Measurements from ENCODE around the gene NRL.
"Not testable (repeated sequence)": the region's sequence is repeated elsewhere in the genome, so short reads cannot be mapped to it uniquely, and the experiment has no call there.

NRL gene

GRCh38 chr14:24127673-24128072 lies 12.9 kb upstream of the NRL start:
- DNase-seq (ENCODE audit: low read depth in 2 of 3, low spot score in 2 of 3), result no peak

- no peak for DNase-seq (ENCODE audit: low read depth in 2 of 3, low spot score in 2 of 3)
These were observed 12.2 kb upstream of the NRL start for GRCh38 chr14:24126939-24127338.

GRCh38 chr14:24123424-24124417 lies 9.0 kb upstream of the NRL start:
- no peak for DNase-seq (ENCODE audit: low read depth in 2 of 3, low spot score in 2 of 3)

GRCh38 chr14:24122898-24123297 lies 8.1 kb upstream of the NRL start:
- no peak for DNase-seq (ENCODE audit: low read depth in 2 of 3, low spot score in 2 of 3)

DNA sequence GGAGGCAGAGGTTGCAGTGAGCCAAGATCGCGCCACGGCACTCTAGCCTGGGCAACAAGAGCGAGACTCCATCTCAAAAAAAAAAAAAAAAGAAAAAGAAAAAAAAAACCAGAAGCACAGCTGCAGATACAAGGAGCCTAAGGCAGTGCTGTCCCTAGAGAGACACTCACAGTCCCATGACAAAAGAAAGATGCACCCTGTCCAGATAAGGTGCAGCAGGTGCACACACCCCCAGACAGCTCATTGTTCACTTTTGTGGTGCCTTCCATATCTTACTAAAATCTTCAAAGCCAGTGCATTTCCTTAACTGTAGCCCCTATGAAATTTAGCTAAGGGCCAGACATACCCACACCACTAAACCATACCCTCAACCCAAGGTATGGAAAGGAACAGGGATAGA lies 7.7 kb upstream of the NRL start:
- DNase-seq (ENCODE audit: low read depth in 2 of 3, low spot score in 2 of 3), result no peak

DNA sequence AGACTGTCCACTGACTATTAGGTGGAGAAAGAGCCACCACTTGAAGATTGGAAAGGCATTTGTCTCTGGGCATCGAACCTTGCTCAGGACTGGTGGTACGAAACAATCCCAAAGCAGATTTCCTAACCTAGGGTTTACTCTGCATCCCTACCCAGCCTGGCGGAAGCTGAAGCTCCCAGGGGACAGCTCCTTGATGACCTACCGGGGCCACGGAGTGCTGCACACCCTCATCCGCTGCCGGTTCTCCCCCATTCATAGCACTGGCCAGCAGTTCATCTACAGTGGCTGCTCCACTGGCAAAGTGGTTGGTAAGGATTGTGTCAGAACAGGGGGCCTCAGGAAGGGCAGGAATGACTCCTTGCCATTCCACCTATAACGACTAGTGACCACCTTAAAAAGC lies 6.5 kb upstream of the NRL start:
- DNase-seq (ENCODE audit: low read depth in 2 of 3, low spot score in 2 of 3), result no peak

DNA sequence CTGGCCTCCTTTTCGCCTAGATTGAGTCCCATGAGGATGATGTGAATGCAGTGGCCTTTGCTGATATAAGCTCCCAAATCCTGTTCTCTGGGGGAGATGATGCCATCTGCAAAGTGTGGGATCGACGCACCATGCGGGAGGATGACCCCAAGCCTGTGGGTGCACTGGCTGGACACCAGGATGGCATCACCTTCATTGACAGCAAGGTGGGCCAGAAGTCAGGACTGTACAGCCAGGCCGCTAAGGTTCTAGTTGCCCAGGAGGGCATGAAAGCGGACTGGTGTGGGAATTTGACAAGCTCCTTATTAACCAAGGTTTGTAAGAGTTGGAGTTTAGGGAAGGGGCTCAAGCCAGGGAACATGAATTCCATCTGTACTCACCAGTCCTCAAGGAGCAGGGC lies 4.9 kb upstream of the NRL start:
- no peak for DNase-seq (ENCODE audit: low read depth in 2 of 3, low spot score in 2 of 3)

DNA sequence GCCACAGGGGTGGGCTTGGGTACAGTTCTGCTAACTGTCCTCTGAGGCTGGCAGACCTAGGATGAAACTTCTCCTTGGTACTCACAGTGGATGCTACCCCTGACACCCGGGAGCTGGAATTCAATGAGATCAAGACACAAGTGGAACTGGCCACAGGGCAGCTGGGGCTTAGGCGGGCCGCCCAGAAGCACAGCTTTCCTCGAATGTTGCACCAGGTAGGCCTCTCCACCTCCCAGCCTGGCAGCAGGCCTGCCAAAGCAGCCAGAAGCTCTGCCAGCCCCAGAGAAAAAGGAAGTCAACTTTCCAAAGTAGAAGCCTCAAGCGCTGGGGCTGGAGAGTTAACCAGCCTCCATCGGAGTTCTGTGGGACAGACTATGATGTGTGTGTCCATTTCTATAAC lies 2.4 kb upstream of the NRL start:
- DNase-seq (ENCODE audit: low read depth in 2 of 3, low spot score in 2 of 3), result no peak

DNA sequence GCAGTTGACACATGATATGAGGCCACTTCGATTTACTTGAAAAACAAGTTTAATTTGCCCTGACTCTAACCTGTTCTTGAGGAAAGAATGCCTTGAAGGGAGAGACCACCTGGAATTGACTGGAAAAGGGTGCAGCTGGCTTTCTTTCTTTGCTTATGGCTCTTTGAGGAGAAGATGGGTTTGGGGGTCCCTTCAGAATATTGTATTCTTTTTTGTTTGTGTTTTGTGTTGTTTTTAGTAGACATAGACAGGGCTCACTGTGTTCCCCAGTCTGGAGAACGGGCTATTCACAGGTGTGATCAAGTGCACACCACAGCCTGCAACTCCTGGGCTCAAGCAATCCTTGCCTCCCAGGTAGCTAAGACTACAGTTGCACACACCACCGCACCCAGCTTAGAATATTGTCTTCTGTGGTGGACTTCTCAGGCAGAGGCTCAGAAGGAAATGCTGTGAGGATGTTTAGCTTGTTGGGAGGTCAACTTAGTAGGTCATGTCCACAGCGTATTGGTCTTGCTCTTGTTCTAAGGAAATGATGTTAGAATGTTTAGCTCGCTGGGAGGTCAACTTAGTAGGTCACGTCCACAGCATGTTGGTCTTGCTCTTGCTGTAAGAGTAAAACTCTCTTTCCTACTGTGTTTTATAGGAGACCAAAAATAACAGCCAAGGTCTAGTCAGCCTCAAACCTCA lies 1.5 kb upstream of the NRL start:
- no peak for DNase-seq (ENCODE audit: low read depth in 2 of 3, low spot score in 2 of 3)

DNA sequence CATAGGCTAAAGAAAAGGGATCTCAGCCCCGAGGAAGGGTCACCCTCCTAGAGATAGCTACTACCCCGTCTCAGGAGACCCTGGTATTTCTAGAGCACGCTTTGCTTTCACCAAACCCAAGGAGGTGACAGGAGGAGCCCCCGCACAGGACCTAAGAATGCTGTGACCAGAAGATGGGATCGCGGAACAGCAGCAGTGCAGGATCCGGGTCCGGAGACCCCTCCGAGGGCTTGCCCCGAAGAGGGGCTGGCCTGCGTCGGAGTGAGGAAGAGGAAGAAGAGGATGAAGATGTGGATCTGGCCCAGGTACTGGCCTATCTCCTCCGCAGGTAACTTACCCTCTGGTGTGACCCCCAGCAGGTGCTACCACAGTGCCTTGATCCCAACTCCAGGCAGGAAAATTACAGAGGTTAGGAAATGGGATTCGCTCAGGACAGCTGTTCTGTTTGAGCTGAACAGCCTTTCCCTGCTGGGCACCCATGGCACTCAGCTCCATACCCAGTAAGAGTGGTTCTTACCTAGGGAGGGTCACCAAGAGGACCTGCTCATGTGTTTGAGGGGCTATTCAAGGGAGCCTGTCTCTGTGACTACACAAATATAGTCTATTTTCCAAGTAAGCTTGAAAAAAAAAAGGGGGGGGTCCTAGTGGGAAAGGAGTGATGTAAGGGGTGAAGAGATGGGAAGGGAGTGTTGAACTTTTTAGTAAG lies 826 bp upstream of the NRL start:
- no peak for DNase-seq (ENCODE audit: low read depth in 2 of 3, low spot score in 2 of 3)

- peak; percentile 68 to 73 (median 71) for DNase-seq (ENCODE audit: low read depth in 2 of 3, low spot score in 2 of 3)
These were observed 783 bp downstream of the NRL start for GRCh38 chr14:24113801-24114531.

DNA sequence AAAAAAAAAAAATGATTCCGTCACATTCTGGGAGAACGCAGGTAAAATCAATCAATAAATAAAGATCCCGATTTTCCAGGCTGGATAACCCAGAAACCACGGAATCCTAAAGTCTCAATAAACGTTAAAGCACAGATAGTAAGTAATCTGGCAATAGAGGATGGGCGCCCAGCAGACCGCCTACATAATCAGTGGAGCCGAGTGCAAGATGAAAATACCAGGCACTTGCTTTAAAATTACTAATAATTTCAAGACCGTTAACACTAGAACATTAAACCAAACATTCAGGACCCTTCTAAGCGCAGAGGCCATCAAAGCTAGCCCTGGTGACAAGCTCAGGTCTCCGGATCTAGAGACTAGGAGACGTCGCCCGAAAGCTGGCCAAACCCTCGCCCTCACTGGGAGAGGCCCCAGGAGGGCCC lies 1.4 kb downstream of the NRL start:
- no peak for DNase-seq (ENCODE audit: low read depth in 2 of 3, low spot score in 2 of 3)

DNA sequence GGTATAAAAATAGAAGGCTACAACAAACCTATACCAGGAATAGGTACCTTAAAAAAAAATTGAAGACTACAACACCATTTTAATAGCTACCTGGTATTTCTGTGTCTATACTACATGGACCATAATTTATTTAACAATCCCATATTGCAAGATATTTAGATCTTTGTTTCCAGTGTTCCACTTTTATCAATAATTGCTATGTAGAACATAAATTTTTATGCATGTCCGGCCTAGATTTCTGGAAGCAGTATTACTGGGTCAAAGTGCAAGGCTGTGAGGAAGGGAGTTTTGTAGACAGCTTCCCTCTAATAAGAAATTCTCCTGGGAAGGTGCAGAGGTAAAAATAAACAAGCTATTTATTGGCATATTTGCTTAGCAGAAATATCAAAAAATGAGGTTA lies 4.2 kb downstream of the NRL start:
- DNase-seq (ENCODE audit: low read depth in 2 of 3, low spot score in 2 of 3), result no peak

DNA sequence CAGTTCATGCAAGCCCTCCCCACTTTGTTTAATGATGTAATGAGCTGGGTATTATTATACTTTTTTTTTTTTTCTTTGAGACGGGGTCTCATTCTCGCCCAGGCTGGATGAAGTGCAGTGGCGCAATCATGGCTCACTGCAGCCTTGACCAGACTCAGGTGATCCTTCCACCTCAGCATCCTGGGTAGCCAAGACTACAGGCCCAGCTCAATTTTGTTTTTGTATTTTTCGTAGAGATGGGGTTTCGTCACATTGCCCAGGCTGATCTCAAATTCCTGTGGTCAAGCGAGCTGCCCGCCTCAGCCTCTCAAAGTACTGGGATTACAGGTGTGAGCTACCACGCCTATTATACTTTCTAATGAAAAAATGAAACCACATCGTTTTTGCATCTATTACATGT lies 4.7 kb downstream of the NRL start:
- DNase-seq (ENCODE audit: low read depth in 2 of 3, low spot score in 2 of 3), result no peak

GRCh38 chr14:24108336-24108874 lies 6.3 kb downstream of the NRL start:
- no peak for DNase-seq (ENCODE audit: low read depth in 2 of 3, low spot score in 2 of 3)

GRCh38 chr14:24106672-24107271 lies 8.0 kb downstream of the NRL start:
- no peak for DNase-seq (ENCODE audit: low read depth in 2 of 3, low spot score in 2 of 3)

- not testable (repeated sequence) for DNase-seq (ENCODE audit: low read depth in 2 of 3, low spot score in 2 of 3)
These were observed 9.0 kb downstream of the NRL start for GRCh38 chr14:24105609-24106239.

GRCh38 chr14:24103451-24103850 lies 11.3 kb downstream of the NRL start:
- no peak for DNase-seq (ENCODE audit: low read depth in 2 of 3, low spot score in 2 of 3)

DNA sequence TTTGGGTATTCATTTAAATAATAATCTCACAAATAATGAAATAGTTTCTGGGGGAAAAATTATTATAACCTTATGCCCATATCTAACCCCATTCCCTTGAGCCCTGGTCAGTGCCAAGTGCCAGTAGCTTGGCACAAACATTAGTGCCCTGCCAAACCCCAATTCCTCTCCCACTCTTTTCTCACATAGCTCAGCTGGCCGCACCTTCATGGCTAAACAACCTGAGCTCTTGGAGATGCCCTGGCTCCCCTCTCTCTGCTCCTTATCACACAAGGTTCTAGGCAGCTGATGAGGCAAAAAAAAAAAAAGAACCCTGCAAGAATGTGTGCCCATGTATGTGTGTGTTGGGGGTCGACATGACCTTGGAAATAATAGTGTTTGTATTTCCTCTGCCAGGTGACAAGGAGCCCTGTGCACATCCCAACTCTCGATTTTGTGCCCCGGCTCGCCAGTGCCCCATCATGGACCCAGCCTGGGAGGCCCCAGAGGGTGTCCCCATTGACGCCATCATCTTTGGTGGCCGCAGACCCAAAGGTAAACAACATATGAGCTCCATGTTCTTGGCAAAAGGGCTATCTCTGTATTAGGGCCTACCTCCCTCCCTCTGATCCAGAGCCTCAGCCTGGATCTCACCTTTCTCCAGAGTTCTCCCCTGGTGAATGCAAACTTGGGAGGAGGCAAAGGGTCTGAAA lies 12.2 kb downstream of the NRL start:
- no peak for DNase-seq (ENCODE audit: low read depth in 2 of 3, low spot score in 2 of 3)

All from activated CD8-positive, alpha-beta memory T cell treated with anti-CD3 and anti-CD28 coated beads for 48 hours (primary cell).